Measurements from ENCODE around the gene KAT2A. TPM values are rescaled to one million over a fixed set of nuclear protein-coding genes. Genes with fewer than 3 reads are reported as not detected.

KAT2A gene
- total and polyA plus RNA-seq, 10 donors: 37.8 to 168 (median 49.5) TPM

DNA sequence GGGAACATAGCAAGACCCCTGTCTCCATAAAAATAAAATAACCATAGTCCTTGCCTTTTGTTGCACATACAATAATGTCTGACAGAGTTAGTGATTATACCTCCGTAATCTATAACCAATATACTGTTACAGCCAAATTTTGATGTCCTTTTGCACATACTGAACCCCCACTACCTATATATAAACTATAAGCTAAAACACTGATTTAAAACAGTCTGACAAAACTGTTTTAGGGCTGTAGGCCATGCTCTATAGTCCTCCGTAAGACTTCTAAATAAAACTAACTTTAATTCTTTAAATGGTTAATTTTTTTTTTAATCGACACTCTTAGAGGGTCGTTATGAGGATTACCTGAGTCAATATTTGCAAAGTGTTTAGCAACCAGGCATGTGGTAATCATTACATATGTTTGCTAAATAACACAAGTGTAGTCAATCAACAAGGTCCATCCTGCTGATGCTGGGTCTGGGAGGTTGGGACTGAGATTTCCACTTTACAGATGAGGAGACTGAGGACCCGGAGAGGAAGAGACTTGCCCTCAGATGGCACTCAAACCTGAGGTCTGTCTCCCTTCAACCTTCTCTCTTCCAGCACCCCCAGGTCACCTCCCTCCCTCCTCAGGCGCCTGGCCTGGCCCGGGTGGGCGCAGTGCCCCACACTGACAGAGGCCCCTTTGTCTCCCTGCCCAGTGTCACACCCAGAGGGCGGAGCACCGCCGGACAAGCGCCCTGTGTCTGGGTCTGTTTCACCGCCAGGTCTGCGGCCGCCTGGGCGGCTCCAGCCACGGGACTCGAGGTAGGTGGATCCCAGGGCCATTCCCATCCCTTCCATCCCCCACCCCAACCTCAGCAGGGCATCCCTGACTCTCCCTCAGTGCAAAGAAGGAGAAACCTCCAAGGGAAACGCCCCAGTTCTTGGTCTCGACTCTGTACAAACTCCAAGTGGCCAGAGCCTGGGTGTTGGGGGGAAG lies 33.1 kb downstream of the KAT2A start:
- no peak for TF ChIP-seq POLR2AphosphoS5 (IDR thresholded peaks at IDR 0.05)
- Histone ChIP-seq H3K27ac (no peak overlapping the region), H3K4me1 (no peaks in the 10 kb centered on the region), H3K27me3 (replicated peaks in 1 of 7) (peaks cover 0 to 41% (median 10%) of the 10 kb centered on the region in 7 donors), H3K36me3 (no peaks in the 10 kb centered on the region), H3K4me3 (no peak overlapping the region), H3K9me3 (no peaks in the 10 kb centered on the region)
- WGBS, 5 donors: 69 to 83% (median 81%) methylated on average over 16 to 20 of the region's 20 CpGs
- intact Hi-C loops (cut with DNase I; ENCODE audit: low total_unique reads): no loop called here
- DNase-seq: no peak

DNA sequence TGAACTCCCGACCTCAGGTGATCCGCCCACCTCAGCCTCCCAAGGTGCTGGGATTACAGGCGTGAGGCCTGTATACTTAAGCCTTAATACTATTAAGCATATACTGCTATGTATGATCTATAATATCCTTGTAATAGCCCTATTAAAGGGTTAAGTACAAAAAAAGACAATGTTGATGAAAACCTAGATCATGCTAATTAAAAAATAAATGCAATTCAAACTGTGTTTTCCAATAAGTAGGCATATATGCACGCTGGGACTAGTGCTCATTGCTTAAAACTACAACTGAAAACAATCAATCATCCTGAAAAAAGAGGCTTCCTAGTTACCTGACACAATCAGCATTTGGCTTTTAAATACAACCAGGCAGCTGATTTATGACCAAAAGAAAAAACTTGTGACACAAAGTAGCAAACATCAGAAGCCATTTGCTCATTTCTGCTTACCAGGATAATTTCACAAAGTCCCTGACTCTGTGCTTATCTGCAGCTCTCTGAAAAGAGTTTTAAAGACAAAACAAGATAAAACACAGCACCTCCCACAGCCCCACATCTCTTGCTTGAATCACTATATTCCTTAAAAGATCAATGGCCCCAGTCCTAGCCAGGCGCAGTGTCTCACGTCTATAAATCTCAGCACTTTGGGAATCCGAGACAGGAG lies 34.0 kb downstream of the KAT2A start:
- no peak overlapping the region for H3K4me3 ChIP-seq
- peaks cover 0 to 41% (median 10%) of the 10 kb centered on the region in 7 donors for H3K27me3 ChIP-seq (replicated peaks in 1 of 7)
- WGBS, 5 donors: 84 to 89% (median 85%) methylated on average over 7 of the region's 7 CpGs
- TF ChIP-seq POLR2A (IDR thresholded peaks at IDR 0.05): no peak
- TF ChIP-seq, protein P1, sequence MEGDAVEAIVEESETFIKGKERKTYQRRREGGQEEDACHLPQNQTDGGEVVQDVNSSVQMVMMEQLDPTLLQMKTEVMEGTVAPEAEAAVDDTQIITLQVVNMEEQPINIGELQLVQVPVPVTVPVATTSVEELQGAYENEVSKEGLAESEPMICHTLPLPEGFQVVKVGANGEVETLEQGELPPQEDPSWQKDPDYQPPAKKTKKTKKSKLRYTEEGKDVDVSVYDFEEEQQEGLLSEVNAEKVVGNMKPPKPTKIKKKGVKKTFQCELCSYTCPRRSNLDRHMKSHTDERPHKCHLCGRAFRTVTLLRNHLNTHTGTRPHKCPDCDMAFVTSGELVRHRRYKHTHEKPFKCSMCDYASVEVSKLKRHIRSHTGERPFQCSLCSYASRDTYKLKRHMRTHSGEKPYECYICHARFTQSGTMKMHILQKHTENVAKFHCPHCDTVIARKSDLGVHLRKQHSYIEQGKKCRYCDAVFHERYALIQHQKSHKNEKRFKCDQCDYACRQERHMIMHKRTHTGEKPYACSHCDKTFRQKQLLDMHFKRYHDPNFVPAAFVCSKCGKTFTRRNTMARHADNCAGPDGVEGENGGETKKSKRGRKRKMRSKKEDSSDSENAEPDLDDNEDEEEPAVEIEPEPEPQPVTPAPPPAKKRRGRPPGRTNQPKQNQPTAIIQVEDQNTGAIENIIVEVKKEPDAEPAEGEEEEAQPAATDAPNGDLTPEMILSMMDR (IDR thresholded peaks at IDR 0.05 in 8 of 11, conservative IDR thresholded peaks at IDR 0.05 in 3 of 11): no peak
- no peak for TF ChIP-seq POLR2AphosphoS5 (IDR thresholded peaks at IDR 0.05)
- H3K4me1 ChIP-seq: no peaks in the 10 kb centered on the region
- no peak for DNase-seq
- intact Hi-C loops (cut with DNase I; ENCODE audit: low total_unique reads): no loop called here
- no peaks in the 10 kb centered on the region for H3K9me3 ChIP-seq
- no peaks in the 10 kb centered on the region for H3K36me3 ChIP-seq
- H3K27ac ChIP-seq: no peak overlapping the region

DNA sequence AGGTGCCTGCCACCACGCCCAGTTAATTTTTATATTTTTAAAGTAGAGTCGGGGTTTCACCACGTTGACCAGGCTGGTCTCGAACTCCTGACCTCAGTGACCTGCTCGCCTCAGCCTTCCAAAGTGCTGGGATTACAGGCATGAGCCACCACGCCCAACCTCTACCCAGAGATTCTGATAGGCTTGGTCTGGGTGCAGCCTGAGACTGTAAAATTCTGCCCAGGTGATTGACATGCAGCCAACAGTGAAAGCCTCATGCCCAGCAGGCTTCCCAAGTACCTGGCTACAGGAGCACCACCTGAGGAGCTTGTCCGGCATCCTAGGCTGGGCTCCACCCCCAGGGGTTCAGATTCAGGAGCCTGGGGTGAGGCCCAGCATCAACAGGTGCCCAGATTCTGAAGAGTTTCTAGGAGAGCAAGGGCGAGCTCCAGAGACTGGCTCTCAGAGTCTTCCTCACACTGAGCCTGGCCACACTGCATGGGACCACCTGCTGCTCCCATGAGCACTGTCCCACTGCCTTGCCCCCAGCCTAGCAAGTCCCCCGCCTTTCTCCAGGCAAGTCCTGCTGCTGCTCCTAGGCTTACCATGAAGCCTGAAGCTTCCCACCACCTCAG lies 39.5 kb downstream of the KAT2A start:
- TF ChIP-seq, protein P1 (IDR thresholded peaks at IDR 0.05 in 8 of 11, conservative IDR thresholded peaks at IDR 0.05 in 3 of 11): no peak
- TF ChIP-seq POLR2AphosphoS5 (IDR thresholded peaks at IDR 0.05) (no peak), POLR2A (IDR thresholded peaks at IDR 0.05) (no peak)
- intact Hi-C loops (cut with DNase I; ENCODE audit: low total_unique reads): no loop called here
- H3K4me1 ChIP-seq: no peaks in the 10 kb centered on the region
- DNase-seq: no peak
- 85 to 93% (median 89%) methylated on average over 9 of the region's 9 CpGs for WGBS, 5 donors
- H3K27ac ChIP-seq: no peak overlapping the region
- H3K4me3 ChIP-seq: no peak overlapping the region
- peaks cover 0 to 13% (median 0%) of the 10 kb centered on the region in 7 donors for H3K27me3 ChIP-seq (replicated peaks in 1 of 7)
- no peaks in the 10 kb centered on the region for H3K9me3 ChIP-seq
- no peaks in the 10 kb centered on the region for H3K36me3 ChIP-seq

DNA sequence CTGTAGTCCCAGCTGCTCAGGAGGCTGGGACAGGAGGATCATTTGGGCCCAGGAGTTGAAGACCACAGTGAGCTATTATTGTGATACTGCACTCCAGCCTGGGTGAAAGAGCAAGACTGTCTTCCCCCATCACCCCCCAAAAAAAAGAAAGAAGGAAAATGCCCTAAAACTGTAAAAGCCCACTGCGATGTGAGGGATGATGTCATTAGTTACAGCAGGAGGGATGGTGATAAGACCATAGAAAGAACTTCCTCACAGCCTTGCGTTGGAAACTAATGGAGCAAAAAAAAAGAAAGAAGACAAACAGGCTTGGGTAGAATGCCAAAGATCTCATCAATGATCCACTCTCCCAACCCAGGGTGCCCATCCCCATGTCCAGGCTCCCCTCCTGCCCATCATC lies 41.6 kb downstream of the KAT2A start:
- intact Hi-C loops (cut with DNase I; ENCODE audit: low total_unique reads): no loop called here
- DNase-seq: no peak
- Histone ChIP-seq H3K27ac (no peak overlapping the region), H3K27me3 (replicated peaks in 1 of 7) (no peaks in the 10 kb centered on the region), H3K4me3 (no peak overlapping the region), H3K36me3 (no peaks in the 10 kb centered on the region), H3K9me3 (no peaks in the 10 kb centered on the region), H3K4me1 (no peaks in the 10 kb centered on the region)
- TF ChIP-seq POLR2AphosphoS5 (IDR thresholded peaks at IDR 0.05) (no peak), POLR2A (IDR thresholded peaks at IDR 0.05) (no peak)
- TF ChIP-seq, protein P1 (IDR thresholded peaks at IDR 0.05 in 8 of 11, conservative IDR thresholded peaks at IDR 0.05 in 3 of 11): no peak
- 74 to 83% (median 77%) methylated on average over 2 of the region's 2 CpGs for WGBS, 5 donors

Measured in spleen (tissue), 11 donors.